ENCODE results near the gene CD8B.
"Not testable (repeated sequence)": the region's sequence is repeated elsewhere in the genome, so short reads cannot be mapped to it uniquely, and the experiment has no call there.

The CD8B gene

GRCh38 chr2:86861628-86862379, at the start of gene CD8B:
TSS of gene CD8B (minus strand) at chr2:86861886. CDS start at chr2:86861865, 21 bp downstream.
- not testable (repeated sequence) for DNase-seq

- DNase-seq: not testable (repeated sequence)
These were observed 44.2 kb upstream of the CD8B start for GRCh38 chr2:86905868-86906267.

- DNase-seq: not testable (repeated sequence)
These were observed 39.0 kb upstream of the CD8B start for GRCh38 chr2:86900687-86901086.

- not testable (repeated sequence) for DNase-seq
These were observed 24.3 kb upstream of the CD8B start for GRCh38 chr2:86886026-86886425.

- DNase-seq: not testable (repeated sequence)
These were observed 21.2 kb upstream of the CD8B start for GRCh38 chr2:86882865-86883264.

GRCh38 chr2:86882118-86882665, 20.5 kb upstream of the CD8B start:
- not testable (repeated sequence) for DNase-seq

- not testable (repeated sequence) for DNase-seq
These were observed 17.3 kb upstream of the CD8B start for GRCh38 chr2:86878986-86879385.

- DNase-seq: not testable (repeated sequence)
These were observed 9.3 kb upstream of the CD8B start for GRCh38 chr2:86870941-86871340.

- not testable (repeated sequence) for DNase-seq
These were observed 7.3 kb upstream of the CD8B start for GRCh38 chr2:86868895-86869468.

- not testable (repeated sequence) for DNase-seq
These were observed 656 bp upstream of the CD8B start for GRCh38 chr2:86862380-86862703.

GRCh38 chr2:86861175-86861574, 511 bp downstream of the CD8B start:
- not testable (repeated sequence) for DNase-seq

- not testable (repeated sequence) for DNase-seq
These were observed 1.1 kb downstream of the CD8B start for GRCh38 chr2:86860573-86860972.

GRCh38 chr2:86857688-86858087, 4.0 kb downstream of the CD8B start:
- not testable (repeated sequence) for DNase-seq

GRCh38 chr2:86856498-86856897, 5.2 kb downstream of the CD8B start:
- not testable (repeated sequence) for DNase-seq

GRCh38 chr2:86855981-86856380, 5.7 kb downstream of the CD8B start:
- DNase-seq: not testable (repeated sequence)

GRCh38 chr2:86851581-86851980, 10.1 kb downstream of the CD8B start:
- DNase-seq: not testable (repeated sequence)

- DNase-seq: not testable (repeated sequence)
These were observed 19.0 kb downstream of the CD8B start for GRCh38 chr2:86842607-86843234.

- not testable (repeated sequence) for DNase-seq
These were observed 20.4 kb downstream of the CD8B start for GRCh38 chr2:86841330-86841729.

GRCh38 chr2:86839871-86840548, 21.7 kb downstream of the CD8B start:
- DNase-seq: not testable (repeated sequence)

- DNase-seq: not testable (repeated sequence)
These were observed 22.2 kb downstream of the CD8B start for GRCh38 chr2:86839455-86839854.

- DNase-seq: not testable (repeated sequence)
These were observed 24.0 kb downstream of the CD8B start for GRCh38 chr2:86837714-86838113.

GRCh38 chr2:86836915-86837695, 24.6 kb downstream of the CD8B start:
- DNase-seq: peak; percentile 62

All from activated naive CD4-positive, alpha-beta T cell treated with Interleukin-2 at 50 U/mL for 16 hours (primary cell).